ENCODE measurements around the gene PIGC.
"Not testable (repeated sequence)": the region's sequence is repeated elsewhere in the genome, so short reads cannot be mapped to it uniquely, and the experiment has no call there.

The PIGC gene

GRCh38 chr1:172446547-172446946 lies 2.7 kb upstream of the PIGC start:
- TF ChIP-seq POLR2A (IDR thresholded peaks at IDR 0.05; ENCODE audit: extremely low read depth, insufficient read length) (no peak), MAX (IDR thresholded peaks at IDR 0.05; ENCODE audit: low read depth, low read length) (no peak), MYC (IDR thresholded peaks at IDR 0.05; ENCODE audit: low read depth, low read length) (no peak), CTCF (IDR thresholded peaks at IDR 0.05; ENCODE audit: low read depth, low read length) (no peak)
- no peak for DNase-seq (ENCODE audit: low read depth)

GRCh38 chr1:172442843-172443565 lies 865 bp downstream of the PIGC start:
- H3K4me3 ChIP-seq (ENCODE audit: low read depth, low read length), result peak overlapping the region; percentile 87
- no peak for DNase-seq (ENCODE audit: low read depth)
- no peak for TF ChIP-seq CTCF (IDR thresholded peaks at IDR 0.05; ENCODE audit: low read depth, low read length)
- TF ChIP-seq MYC (IDR thresholded peaks at IDR 0.05; ENCODE audit: low read depth, low read length), result no peak
- TF ChIP-seq MAX (IDR thresholded peaks at IDR 0.05; ENCODE audit: low read depth, low read length), result no peak
- TF ChIP-seq POLR2A (IDR thresholded peaks at IDR 0.05; ENCODE audit: extremely low read depth, insufficient read length), result no peak

More at GRCh38 chr1:172446547-172446946, 2.7 kb upstream of the PIGC start:
- no peak overlapping the region for H3K4me3 ChIP-seq (ENCODE audit: low read depth, low read length)

GRCh38 chr1:172442404-172442803 lies 1.5 kb downstream of the PIGC start:
- H3K4me3 ChIP-seq (ENCODE audit: low read depth, low read length), result peak overlapping the region; percentile 87
- no peak for TF ChIP-seq POLR2A (IDR thresholded peaks at IDR 0.05; ENCODE audit: extremely low read depth, insufficient read length)
- no peak for TF ChIP-seq CTCF (IDR thresholded peaks at IDR 0.05; ENCODE audit: low read depth, low read length)
- no peak for TF ChIP-seq MYC (IDR thresholded peaks at IDR 0.05; ENCODE audit: low read depth, low read length)
- TF ChIP-seq MAX (IDR thresholded peaks at IDR 0.05; ENCODE audit: low read depth, low read length), result no peak
- DNase-seq (ENCODE audit: low read depth), result no peak

- H3K4me3 ChIP-seq (ENCODE audit: low read depth, low read length); DNase-seq (ENCODE audit: low read depth): not testable (repeated sequence)
These were observed 6.7 kb downstream of the PIGC start for GRCh38 chr1:172437183-172437582.

- no peak overlapping the region for H3K4me3 ChIP-seq (ENCODE audit: low read depth, low read length)
- no peak for TF ChIP-seq CTCF (IDR thresholded peaks at IDR 0.05; ENCODE audit: low read depth, low read length)
- TF ChIP-seq POLR2A (IDR thresholded peaks at IDR 0.05; ENCODE audit: extremely low read depth, insufficient read length), result no peak
- TF ChIP-seq MAX (IDR thresholded peaks at IDR 0.05; ENCODE audit: low read depth, low read length), result no peak
- no peak for TF ChIP-seq MYC (IDR thresholded peaks at IDR 0.05; ENCODE audit: low read depth, low read length)
- no peak for DNase-seq (ENCODE audit: low read depth)
These were observed 12.1 kb downstream of the PIGC start for GRCh38 chr1:172431721-172432192.

- no peak for DNase-seq (ENCODE audit: low read depth)
- TF ChIP-seq MAX (IDR thresholded peaks at IDR 0.05; ENCODE audit: low read depth, low read length), result no peak
- no peak for TF ChIP-seq MYC (IDR thresholded peaks at IDR 0.05; ENCODE audit: low read depth, low read length)
- TF ChIP-seq CTCF (IDR thresholded peaks at IDR 0.05; ENCODE audit: low read depth, low read length), result no peak
- no peak for TF ChIP-seq POLR2A (IDR thresholded peaks at IDR 0.05; ENCODE audit: extremely low read depth, insufficient read length)
- no peak overlapping the region for H3K4me3 ChIP-seq (ENCODE audit: low read depth, low read length)
These were observed 12.7 kb downstream of the PIGC start for GRCh38 chr1:172431204-172431603.

All from NB4 (cell line).